HL-60/S4 treated with retinoic acid at 250 ng/mL for 4 days and 3 days (cell line): ENCODE results near the gene RBBP6.
"Not testable (repeated sequence)": the region's sequence is repeated elsewhere in the genome, so short reads cannot be mapped to it uniquely, and the experiment has no call there.

Experiments
- in situ Hi-C: fragments of 300-500 bp; cut with MboI; formaldehyde crosslinking; loops from 2 replicates; pipeline ENCODE4 v1.7.0; 2022; ENCODE audit warnings: low sequenced_read_pairs

The RBBP6 gene, protein sequence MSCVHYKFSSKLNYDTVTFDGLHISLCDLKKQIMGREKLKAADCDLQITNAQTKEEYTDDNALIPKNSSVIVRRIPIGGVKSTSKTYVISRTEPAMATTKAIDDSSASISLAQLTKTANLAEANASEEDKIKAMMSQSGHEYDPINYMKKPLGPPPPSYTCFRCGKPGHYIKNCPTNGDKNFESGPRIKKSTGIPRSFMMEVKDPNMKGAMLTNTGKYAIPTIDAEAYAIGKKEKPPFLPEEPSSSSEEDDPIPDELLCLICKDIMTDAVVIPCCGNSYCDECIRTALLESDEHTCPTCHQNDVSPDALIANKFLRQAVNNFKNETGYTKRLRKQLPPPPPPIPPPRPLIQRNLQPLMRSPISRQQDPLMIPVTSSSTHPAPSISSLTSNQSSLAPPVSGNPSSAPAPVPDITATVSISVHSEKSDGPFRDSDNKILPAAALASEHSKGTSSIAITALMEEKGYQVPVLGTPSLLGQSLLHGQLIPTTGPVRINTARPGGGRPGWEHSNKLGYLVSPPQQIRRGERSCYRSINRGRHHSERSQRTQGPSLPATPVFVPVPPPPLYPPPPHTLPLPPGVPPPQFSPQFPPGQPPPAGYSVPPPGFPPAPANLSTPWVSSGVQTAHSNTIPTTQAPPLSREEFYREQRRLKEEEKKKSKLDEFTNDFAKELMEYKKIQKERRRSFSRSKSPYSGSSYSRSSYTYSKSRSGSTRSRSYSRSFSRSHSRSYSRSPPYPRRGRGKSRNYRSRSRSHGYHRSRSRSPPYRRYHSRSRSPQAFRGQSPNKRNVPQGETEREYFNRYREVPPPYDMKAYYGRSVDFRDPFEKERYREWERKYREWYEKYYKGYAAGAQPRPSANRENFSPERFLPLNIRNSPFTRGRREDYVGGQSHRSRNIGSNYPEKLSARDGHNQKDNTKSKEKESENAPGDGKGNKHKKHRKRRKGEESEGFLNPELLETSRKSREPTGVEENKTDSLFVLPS (N-terminal part only)

DNA sequence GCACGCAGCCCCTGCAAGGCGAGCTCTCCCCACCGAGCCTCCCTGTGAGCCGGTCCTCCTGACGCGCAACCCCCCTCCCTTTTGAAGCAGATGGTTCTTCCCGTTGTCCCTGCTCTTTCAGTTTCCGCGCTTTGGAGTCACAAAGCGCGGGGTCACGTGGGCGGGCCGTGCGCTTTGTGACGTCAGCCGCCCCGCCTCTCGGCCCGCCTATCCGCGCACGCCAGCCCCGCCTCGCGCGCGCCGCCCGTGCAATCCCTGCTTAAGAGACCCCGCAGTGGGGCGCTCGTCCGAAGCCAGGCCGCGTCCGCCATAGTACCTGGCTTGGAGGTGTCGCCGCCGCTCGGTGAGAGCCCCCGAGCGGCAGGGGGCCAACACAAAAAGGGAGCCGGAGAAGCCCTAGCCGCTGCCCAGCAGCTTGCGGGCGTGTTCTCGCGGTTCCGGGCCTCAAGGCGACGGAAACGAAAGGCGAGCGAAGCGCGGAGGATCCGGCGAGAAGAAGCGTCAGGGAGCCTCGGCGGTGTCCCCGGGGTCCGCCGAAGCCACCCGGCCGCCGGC, at the start of gene RBBP6:
RBBP6 (plus strand) TSS at position 272 of the 555 bp plus-strand sequence. CDS start 1,061 bp downstream, outside the sequence.
- in situ Hi-C loops, result no loop called here

DNA sequence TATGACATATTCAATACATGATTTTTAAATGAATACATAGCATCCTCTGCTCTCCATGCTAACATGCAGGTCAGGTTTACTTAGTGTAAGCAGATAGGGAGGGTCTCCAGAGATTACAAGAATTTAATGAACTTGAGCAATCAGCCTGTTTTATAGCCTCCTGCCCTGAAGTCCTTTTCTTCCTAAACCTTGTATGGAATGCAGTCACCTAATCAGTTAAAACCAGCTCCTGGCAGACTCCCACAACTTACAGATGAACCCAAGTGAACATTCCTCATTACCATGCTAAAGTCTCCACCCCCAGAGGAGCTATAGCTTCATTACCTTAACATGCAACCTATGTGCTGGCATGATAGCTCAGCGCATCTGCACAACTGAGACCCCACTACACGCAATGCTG, 48.5 kb upstream of the RBBP6 start:
- in situ Hi-C loops, result no loop called here

DNA sequence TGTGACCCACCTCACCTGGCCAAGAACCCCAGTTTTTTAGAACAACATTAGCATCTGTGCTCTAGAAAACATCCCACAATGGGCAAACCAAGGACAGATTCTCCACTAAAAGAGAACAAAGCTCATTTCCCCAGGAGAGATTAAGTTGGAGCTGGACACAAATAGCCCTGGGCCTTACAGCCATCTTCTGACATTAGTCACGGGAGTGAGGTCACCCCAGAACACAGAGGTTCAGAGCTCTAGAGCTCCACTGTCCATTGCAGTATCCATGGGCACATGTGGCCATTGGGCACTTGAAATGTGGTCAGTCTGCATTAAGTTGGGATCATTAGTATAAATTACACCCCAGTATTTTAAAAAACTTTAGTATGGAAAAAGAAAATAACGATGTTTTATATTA, 47.6 kb upstream of the RBBP6 start:
- in situ Hi-C loops, result no loop called here

DNA sequence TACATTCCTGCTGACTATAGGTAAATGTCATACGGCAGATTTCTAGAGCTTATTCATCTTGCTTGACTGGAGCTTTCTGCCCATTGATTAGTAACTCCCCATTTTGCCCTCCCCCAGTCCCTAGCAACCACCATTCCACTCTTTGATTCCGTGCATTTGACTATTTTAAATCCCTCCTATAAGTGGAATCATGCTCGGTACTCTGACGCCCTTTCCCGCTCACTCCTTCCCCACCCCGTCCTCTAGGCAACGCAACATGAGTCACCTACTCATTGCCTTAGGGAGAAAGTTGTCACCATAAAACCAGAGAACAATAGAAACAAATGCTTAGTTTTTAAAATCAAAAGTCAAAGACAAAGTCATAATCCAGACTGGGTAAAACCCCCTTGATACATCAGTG, 45.5 kb upstream of the RBBP6 start:
- in situ Hi-C loops, result no loop called here

DNA sequence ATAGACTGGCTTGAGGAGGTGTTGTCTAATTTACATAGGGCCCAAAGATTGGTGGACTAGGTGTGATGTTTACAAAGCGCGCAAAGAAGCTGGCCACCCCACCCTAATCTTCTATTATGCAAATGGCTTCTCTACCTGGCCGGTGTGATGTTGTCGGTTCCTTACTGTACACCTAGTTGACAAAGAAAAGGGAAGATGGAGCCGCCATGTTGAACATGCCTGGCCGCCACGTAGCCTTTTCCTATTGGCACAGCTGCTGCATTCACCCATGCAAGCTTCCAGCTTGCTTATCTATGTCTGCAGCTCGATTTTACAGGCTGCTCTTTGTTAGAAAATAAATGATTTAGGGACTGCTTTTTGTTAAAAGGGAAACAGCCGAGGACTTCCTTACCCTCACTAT, 44.2 kb upstream of the RBBP6 start:
- in situ Hi-C loops, result not testable (repeated sequence)

DNA sequence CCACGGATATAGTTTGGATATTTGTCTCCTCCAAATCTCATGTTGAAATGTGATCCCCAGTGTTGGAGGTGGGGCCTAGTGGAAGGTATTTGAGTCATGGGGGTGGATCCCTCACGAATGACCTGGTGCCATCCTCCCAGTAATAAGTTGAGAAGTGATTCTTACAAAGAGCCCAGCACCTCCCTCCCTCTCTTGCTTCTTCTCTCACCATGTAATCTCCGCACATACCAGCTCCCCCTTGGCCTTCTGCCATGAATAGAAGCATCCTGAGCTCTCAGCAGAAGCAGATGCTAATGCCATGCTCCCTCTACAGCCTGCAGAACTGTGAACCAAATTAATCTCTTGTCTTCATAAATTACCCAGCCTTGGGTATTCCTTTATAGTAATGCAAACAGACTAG, 41.9 kb upstream of the RBBP6 start:
- in situ Hi-C loops, result no loop called here

DNA sequence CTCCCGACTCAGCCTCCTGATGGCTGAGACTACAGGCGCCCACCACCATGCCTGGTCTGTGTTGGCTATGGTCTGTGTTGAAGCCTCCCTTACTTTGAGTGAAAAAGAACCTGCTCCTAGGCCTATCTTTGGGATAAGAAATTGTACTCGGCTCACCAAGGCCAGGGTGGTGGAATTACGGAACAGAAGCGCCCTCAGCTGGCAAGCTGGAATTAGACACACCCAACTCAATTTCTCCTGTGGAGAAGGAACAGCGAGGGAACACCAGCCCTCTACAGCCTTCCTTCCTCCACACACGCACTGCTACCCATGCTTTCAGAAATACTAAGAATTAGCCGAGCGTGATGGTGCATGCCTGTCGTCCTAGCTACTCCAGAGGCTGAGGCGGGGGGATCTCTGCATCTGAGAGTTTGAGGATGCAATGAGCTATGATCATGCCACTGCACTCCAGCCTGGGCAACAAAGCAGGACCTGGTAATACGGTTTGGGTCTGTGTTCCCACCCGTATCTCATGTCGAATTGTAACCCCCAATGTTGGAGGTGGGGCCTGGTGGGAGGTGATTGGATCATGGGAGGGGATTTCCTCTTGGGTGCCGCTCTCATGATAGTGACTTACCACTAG, 40.1 kb upstream of the RBBP6 start:
- in situ Hi-C loops, result no loop called here

DNA sequence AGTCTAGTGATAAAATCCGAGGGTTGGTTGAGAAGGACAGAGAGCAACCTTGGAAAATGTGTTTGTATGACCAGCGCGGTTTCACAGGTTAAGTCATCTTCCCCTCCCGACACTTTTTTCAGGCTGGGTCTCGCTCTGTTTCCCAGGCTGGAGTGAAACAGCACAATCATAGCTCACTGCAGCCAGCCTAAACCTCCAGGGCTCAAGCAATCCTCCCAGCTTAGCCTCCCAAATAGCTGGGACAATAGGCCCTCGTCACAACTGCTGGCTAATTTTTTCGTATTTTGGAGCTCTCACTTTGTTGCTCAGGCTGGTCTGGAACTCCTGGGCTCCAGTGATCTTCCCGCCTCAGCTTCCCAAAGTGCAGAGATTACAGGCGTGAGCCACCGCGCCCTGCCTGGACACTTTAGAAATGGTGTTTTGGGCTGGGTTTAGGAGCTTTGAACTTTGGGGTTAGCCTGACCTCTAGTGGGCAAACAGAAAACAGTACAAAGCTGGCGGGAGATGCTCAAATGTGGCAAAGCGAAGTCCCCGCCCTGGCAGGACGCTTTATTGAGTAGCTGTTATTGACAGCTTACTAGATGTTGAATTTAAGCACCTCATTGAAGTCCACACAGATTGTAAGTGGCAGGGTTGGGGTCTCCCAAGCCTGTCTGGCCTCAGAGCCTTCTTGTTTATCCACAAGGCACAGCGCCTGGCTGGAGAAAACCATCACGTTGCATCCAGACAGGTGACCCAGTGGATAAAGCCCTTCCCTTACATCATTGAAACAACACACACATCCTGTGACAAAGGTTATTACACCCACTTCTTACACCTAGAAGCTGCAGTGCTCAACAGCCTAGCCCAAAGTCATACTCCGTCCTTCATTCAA, 34.7 kb upstream of the RBBP6 start:
- in situ Hi-C loops, result loop anchor here (10.0 to 25.0 kb wide), 2 partner anchors 460 to 767 kb away; no protein-coding TSS in a partner anchor

DNA sequence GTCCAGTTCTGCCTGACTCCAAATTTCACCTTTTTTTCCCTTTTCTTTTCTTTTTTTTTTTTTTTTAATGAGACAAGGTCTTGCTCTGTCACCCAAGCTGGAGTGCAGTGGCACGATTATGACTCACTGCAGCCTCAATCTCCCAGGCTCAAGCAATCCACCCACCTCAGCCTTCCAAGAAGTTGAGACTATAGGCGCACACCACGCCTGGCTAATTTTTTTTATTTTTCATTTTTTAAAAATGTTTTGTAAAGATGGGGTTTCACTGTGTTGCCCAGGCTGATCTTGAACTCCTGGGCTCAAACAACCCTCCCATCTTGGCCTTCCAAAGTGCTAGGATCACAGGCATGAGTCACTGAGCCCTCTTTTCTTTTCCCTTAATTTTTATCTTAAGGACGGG, 33.4 kb upstream of the RBBP6 start:
- in situ Hi-C loops, result loop anchor here (10.0 to 25.0 kb wide), 2 partner anchors 461 to 769 kb away; no protein-coding TSS in a partner anchor

DNA sequence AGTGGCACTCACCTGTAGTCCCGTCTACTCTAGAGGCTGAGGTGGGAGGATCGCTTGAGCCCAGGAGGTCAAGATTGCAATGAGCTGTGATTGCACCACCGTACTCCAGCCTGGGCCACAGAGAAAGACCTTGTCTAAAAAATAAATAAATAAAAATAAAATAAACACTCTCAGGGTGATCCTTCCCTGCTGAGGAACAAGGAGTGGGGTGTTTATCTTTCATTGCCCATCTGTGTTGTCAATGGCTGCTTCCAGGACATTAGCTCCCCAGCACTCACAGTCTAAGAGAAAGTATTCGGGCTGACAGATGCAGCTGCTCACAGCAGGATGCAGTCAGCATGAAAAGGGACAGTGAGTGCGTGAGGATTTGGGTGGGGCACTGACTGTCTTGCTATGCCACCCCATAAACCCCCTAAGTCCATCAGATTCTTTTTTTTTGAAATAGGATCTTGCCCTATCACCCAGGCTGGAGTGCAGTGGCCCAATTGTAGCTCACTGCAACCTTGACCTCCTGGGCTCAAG, 31.3 kb upstream of the RBBP6 start:
- in situ Hi-C loops, result loop anchor here (10.0 to 25.0 kb wide), 2 partner anchors 463 to 771 kb away; no protein-coding TSS in a partner anchor

DNA sequence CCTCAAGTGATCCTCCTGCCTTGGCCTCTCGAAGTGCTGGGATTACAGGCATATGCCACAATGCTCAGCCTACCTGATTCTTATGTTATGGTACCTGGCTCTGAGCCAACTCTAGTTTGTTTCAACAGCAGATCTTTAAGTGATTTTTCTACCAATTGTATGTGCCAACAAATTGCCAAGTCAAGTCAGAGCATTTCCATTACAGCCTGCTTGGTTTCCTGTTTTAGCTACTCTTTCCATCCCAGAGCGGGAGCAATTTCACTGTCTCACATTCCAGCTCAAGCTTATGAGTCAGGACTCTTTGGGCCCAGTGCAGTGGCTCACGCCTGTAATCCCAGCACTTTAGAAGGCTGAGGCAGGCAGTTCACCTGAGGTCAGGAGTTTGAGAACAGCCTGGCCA, 30.8 kb upstream of the RBBP6 start:
- in situ Hi-C loops, result loop anchor here (10.0 to 25.0 kb wide), 2 partner anchors 464 to 771 kb away; no protein-coding TSS in a partner anchor

DNA sequence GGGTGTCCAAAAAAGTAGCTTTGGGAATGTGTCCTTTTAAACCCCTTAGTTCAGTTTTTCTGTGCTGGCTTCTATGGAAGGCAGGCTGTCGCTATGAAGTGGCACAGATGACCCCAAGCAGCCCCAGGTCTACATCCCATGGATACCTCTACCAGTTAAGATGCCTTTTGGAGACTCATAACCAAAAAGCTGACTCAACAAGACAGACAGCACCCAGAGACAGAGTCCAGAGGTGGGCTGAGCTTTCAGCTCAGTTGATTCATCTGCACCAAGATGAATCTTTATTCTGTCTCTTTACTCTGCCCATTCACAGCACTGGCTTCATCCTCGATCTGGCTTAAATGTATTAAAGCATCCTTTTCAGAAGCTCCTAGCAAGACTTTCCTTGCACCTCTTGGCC, 29.8 kb upstream of the RBBP6 start:
- in situ Hi-C loops, result loop anchor here (10.0 to 25.0 kb wide), 2 partner anchors 465 to 772 kb away; no protein-coding TSS in a partner anchor

DNA sequence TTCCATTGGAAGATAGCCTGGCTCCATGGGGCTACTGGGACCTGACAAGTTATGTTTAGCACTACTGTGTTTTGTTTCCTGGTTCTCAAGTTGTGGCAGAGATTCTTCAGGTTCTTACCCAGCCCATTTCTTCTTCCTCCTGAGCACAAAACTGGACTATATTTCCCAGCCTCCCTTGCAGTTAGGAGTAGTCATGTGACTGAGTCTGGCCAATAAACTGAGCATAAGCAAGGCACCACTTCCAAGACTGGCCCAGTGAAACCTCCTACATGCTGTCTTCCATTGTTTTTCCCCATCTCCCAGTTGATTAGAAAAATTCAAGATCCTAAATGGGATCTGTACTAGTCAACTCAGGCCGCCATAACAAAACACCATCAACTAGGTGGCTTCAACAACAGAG, 28.2 kb upstream of the RBBP6 start:
- in situ Hi-C loops, result loop anchor here (25.0 kb wide), 1 partner anchor 774 kb away; no protein-coding TSS in a partner anchor

DNA sequence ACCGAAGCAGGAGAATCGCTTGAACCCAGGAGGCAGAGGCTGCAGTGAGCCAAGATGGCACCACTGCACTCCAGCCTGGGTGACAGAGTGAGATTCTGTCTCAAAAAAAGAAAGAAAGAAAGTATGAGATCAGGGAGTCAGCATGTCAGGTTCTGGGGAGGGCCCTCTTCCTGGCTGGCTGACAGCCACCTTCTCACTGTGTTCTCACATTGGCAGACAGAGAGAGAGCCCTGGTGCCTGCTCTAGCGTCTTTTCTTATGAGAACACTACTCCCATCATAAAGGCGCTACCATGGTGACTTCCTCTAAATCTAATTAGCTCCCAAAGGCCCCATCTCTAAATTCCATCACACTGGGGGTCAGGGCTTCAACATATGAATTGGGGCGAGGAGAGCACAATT, 27.6 kb upstream of the RBBP6 start:
- in situ Hi-C loops, result loop anchor here (25.0 kb wide), 1 partner anchor 774 kb away; no protein-coding TSS in a partner anchor

DNA sequence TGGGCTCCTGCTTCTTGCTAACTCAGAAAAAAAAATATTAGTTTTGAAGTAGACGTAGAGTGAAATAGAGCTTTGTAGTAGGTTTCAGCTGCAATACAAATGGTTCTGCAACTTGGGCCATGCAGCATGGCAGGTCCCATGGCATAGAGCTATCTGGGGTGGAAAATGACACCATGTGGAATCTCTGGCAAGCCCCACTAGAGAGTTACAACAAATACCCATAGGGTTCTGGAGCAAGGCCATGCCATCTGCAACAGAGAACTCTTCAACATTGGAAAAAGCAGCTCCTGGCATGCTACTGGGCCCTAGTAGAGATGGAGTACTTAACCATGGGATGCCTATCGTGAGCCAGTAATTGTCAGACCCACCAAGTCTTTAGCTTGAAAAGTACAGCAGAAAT, 25.3 kb upstream of the RBBP6 start:
- in situ Hi-C loops, result loop anchor here (25.0 kb wide), 1 partner anchor 777 kb away; no protein-coding TSS in a partner anchor

DNA sequence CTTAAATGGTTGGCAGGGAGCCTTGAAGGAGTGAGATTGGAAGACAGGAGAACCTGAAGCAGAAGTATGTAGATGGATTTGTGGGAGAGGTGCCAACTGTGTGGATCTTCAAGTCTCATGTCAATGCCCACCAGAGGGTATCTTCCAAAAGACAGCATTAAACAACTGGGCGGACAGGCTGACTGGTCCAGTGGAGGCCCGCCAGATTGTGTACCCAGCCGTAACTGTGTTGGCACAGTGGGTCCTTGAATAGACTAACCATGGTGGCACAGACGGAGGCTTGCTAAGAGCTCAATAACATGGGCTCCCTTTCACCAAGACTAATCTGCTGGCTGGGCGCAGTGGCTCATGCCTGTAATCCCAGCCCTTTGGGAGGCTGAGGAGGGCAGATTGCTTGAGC, 24.2 kb upstream of the RBBP6 start:
- in situ Hi-C loops, result loop anchor here (25.0 kb wide), 1 partner anchor 778 kb away; no protein-coding TSS in a partner anchor

DNA sequence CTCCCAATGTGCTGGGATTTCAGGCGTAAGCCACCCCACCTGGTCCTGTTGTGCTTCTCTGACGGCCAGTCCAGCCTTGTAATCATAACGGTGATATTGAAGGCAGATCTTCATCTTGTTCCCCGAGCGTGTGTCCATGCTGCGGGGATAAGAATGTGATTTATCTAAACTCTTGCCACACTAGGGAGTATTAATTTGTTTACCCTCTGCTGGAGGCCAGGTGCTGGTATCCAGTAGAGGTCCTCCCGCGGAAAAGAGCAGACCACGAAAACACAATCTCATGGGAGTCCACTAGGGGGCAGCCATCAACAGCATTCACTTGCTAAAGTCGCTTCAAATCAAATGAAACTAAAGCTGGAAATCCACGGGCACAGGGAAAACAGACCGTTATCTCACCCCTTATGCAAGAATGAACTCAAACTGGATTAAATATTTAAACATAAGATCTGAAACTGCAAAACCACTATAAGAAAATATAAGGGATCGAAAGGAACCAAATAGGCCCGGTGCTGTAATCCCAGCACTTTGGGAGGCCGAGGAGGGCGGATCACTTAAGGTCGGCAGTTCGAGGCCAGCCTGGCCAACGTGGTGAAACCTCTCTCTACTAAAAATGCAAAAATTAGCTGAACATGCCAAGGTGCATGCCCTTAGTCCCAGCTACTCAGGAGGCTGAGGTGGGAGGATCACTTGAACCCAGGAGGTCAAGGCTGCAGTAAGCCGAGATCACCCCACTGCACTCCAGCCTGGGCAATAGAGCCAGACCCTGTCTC, 22.3 kb upstream of the RBBP6 start:
- in situ Hi-C loops, result loop anchor here (25.0 kb wide), 1 partner anchor 780 kb away; no protein-coding TSS in a partner anchor

DNA sequence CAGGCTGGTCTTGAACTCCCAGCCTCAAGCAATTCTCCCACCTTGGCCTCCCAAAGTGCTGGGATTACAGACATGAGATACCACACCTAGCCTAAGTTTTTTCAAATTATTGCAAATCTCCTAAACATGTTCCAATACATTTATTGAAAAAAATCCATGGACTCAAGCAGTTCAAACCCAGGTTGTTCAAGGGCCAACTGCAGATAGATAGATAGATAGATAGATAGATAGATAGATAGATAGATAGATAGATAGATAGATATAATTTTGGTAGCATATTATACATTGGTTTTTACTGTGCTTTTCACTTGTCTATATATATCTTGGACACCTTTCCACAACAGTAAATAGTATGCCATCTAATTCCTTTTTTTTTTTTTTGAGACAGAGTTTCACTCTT, 20.9 kb upstream of the RBBP6 start:
- in situ Hi-C loops, result loop anchor here (25.0 kb wide), 1 partner anchor 781 kb away; no protein-coding TSS in a partner anchor
